Stimulated activated CD8-positive, alpha-beta memory T cell treated with anti-CD3 and anti-CD28 coated beads, Interleukin-15, amount 100 ng/mL, for 48 hours (primary cell): ENCODE measurements around the gene TXNRD3.

Experiments
- DNase-seq, 2 donors: peaks; one replicate each; pipeline ENCODE4 v3.0.0-alpha.2; 2020; ENCODE audit warnings: low read depth in 2 of 2

Gene TXNRD3

GRCh38 chr3:126672340-126672739, 17.4 kb upstream of the TXNRD3 start:
- DNase-seq: no peak

- DNase-seq: no peak
Observed at GRCh38 chr3:126671521-126671920, 16.6 kb upstream of the TXNRD3 start.

GRCh38 chr3:126668450-126669401, 13.8 kb upstream of the TXNRD3 start:
- no peak for DNase-seq

- DNase-seq: no peak
Observed at GRCh38 chr3:126667631-126668449, 12.9 kb upstream of the TXNRD3 start.

GRCh38 chr3:126666658-126667528, 12.0 kb upstream of the TXNRD3 start:
- no peak for DNase-seq

- DNase-seq: no peak
Observed at GRCh38 chr3:126665959-126666657, 11.2 kb upstream of the TXNRD3 start.

GRCh38 chr3:126665221-126665936, 10.5 kb upstream of the TXNRD3 start:
- DNase-seq: no peak

- DNase-seq: no peak
Observed at GRCh38 chr3:126664591-126665214, 9.8 kb upstream of the TXNRD3 start.

- DNase-seq: no peak
Observed at GRCh38 chr3:126663750-126664149, 8.8 kb upstream of the TXNRD3 start.

GRCh38 chr3:126663257-126663656, 8.3 kb upstream of the TXNRD3 start:
- no peak for DNase-seq

GRCh38 chr3:126661532-126662364, 6.8 kb upstream of the TXNRD3 start:
- DNase-seq: no peak

GRCh38 chr3:126659915-126660886, 5.3 kb upstream of the TXNRD3 start:
- DNase-seq: no peak

- DNase-seq: no peak
Observed at GRCh38 chr3:126658584-126658983, 3.7 kb upstream of the TXNRD3 start.

- no peak for DNase-seq
Observed at GRCh38 chr3:126657901-126658300, 3.0 kb upstream of the TXNRD3 start.

- DNase-seq: no peak
Observed at GRCh38 chr3:126656371-126657134, 1.6 kb upstream of the TXNRD3 start.

- DNase-seq: no peak
Observed at GRCh38 chr3:126655887-126656286, 963 bp upstream of the TXNRD3 start.

GRCh38 chr3:126649556-126650092, 5.3 kb downstream of the TXNRD3 start:
- no peak for DNase-seq
